SK-N-MC (cell line): ENCODE results near the gene MINDY4B.

ENCODE experiments used
- EZH2 ChIP-seq: fragments of 200-600 bp; sonication (generic); IDR thresholded peaks from one replicate; pipeline ENCODE4 v1.6.1; 2017; ENCODE audit warnings: antibody characterized with exemption
- FOXP2 ChIP-seq: optimal IDR thresholded peaks from 2 replicates; pipeline ENCODE3; 2011; ENCODE audit warnings: mild to moderate bottlenecking, moderate library complexity; ENCODE audit not compliant: insufficient read depth; ENCODE audit errors: extremely low read length, control extremely low read depth
- POLR2AphosphoS5 ChIP-seq: IDR thresholded peaks from 2 replicates; pipeline ENCODE4 v1.6.1; 2012; ENCODE audit warnings: mild to moderate bottlenecking, low read depth, low read length, borderline replicate concordance

DNA sequence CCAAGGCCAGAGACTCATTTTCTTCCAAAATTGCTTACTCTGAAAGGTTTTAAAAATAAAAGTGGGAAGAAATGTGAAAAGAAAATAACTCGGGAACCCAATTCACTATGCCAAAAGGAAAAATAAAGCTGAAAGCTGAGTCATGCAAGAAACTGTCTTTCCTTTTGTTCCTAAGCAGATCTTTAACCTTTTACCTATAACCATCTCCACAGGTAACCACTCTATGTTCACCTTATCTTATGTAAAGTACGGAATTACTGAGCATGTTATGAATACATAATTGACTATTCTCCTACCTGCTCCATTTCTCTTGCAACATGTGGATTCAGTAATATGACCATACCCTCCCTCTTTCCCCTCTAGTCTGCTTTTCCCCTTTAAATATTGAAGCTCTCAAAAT is 62.0 kb downstream of the MINDY4B start:
- TF ChIP-seq EZH2 (no peak), POLR2AphosphoS5 (no peak), FOXP2 (no peak)
